Kidney glomerular epithelial cell (primary cell): ENCODE data around the gene ENKUR.
"Not testable (repeated sequence)": the region's sequence is repeated elsewhere in the genome, so short reads cannot be mapped to it uniquely, and the experiment has no call there.

ENCODE experiments used
- DNase-seq: peaks from one replicate; lab custom pipeline; 2025; lab: John Stamatoyannopoulos, UW

Gene ENKUR

GRCh38 chr10:25023278-25023677 is 7.3 kb upstream of the ENKUR start:
- no peak for DNase-seq

GRCh38 chr10:25018703-25019102 is 2.7 kb upstream of the ENKUR start:
- no peak for DNase-seq

- DNase-seq: no peak
Observed at GRCh38 chr10:25017661-25018060, 1.7 kb upstream of the ENKUR start.

- DNase-seq: no peak
Observed at GRCh38 chr10:25017154-25017590, 1.2 kb upstream of the ENKUR start.

- DNase-seq: peak; percentile 97
Observed at GRCh38 chr10:25016376-25017153, 607 bp upstream of the ENKUR start, which contains the start of gene THNSL1. TSS of gene THNSL1 (plus strand) at chr10:25016612. CDS start at chr10:25023224, 6,612 bp downstream.

GRCh38 chr10:25014579-25014978 is 1.4 kb downstream of the ENKUR start:
- no peak for DNase-seq

GRCh38 chr10:25011591-25011990 is 4.4 kb downstream of the ENKUR start:
- DNase-seq: not testable (repeated sequence)

GRCh38 chr10:24998044-24998443 is 17.9 kb downstream of the ENKUR start:
- no peak for DNase-seq

- no peak for DNase-seq
Observed at GRCh38 chr10:24995072-24995471, 20.9 kb downstream of the ENKUR start.

- peak; percentile 53 for DNase-seq
Observed at GRCh38 chr10:24993237-24993958, 22.6 kb downstream of the ENKUR start.

- no peak for DNase-seq
Observed at GRCh38 chr10:24992512-24993133, 23.3 kb downstream of the ENKUR start.

- DNase-seq: no peak
Observed at GRCh38 chr10:24991298-24991697, 24.7 kb downstream of the ENKUR start.

- no peak for DNase-seq
Observed at GRCh38 chr10:24989867-24990266, 26.1 kb downstream of the ENKUR start.

GRCh38 chr10:24988831-24989640 is 26.9 kb downstream of the ENKUR start:
- DNase-seq: no peak

- no peak for DNase-seq
Observed at GRCh38 chr10:24984906-24985305, 31.1 kb downstream of the ENKUR start.

- DNase-seq: no peak
Observed at GRCh38 chr10:24983946-24984345, 32.0 kb downstream of the ENKUR start.

GRCh38 chr10:24983130-24983529 is 32.8 kb downstream of the ENKUR start:
- DNase-seq: no peak

- no peak for DNase-seq
Observed at GRCh38 chr10:24982319-24983112, 33.4 kb downstream of the ENKUR start.

- DNase-seq: no peak
Observed at GRCh38 chr10:24981161-24981710, 34.7 kb downstream of the ENKUR start.

- DNase-seq: no peak
Observed at GRCh38 chr10:24979685-24980084, 36.3 kb downstream of the ENKUR start.

GRCh38 chr10:24974976-24975375 is 41.0 kb downstream of the ENKUR start:
- no peak for DNase-seq
